ENCODE results near the gene TTC39C.

The TTC39C gene

DNA sequence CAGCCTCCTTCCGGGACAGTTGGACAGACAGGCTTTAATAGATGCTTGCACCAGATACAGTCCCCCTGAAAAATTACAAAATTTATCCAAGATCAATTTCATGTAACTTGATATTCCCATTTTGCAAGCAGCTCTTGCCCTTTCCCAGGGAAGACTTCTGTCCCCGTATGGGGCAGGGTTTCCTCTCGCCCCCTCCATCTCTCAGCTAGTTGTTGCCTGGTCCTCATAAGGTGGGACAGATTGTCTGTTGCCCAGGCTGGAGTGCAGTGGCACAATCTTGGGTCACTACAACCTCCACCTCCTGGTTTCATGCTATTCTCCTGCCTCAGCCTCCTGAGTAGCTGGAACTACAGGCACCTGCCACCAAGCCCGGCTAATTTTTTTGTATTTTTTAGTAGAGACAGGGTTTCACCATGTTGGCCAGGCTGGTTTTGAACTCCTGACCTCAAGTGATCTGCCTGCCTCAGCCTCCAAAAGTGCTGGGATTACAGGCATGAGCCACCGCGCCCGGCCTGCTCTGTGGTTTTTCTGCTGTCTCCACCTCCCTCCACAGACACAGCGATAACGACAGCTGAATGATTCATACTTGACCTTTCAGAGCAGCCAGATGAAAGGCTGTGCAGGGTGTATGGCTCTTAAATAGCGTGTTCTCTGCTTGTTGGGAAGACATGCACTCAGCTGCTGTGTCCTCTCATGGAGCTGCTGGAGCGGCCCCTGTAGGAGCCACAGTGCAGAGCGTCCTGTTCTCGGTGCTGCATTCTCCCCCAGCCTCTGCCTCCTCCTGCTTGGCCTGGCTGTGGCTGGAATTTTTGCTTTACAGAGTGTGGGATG is 61.4 kb downstream of the TTC39C start:
- no peak for DNase-seq

DNA sequence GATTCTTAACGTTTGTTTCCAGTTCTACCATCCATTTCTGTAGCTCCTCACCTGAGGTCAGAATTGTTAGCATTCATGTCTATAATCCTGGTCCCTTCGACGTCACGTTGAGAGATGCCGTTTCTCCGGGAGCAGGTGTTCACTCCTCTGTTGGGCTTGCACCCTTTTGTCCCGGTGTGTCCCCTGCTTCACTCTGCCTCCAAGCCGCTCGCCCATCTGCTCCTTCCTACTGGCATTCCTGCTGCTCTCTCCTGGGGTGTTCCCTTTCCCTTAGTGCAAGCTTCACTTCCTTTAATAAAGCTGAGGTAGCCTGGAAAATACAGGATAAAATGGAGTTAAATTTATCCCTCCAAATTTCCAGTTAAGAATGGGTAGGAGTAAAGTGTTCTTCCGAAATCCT is 62.4 kb downstream of the TTC39C start:
- DNase-seq = no peak

DNA sequence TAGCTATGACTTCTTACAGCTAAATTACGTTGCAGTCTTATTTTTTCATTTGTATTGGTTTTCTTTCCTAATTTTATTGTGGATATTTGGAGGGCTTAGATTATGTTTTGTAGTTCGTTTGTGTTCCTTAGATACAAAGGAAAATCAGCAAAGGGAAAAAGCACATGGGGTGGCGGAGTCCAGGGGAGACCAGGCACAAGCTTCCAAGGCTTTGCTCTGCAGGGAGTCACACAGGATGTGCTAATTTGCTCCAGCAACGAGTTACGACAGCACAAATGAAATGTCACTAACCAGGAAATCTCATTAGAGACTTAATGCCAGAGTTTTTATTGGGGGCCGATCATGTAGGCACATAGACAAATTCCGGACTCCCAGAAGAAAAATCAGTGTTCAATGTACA is 63.8 kb downstream of the TTC39C start:
- DNase-seq = no peak

DNA sequence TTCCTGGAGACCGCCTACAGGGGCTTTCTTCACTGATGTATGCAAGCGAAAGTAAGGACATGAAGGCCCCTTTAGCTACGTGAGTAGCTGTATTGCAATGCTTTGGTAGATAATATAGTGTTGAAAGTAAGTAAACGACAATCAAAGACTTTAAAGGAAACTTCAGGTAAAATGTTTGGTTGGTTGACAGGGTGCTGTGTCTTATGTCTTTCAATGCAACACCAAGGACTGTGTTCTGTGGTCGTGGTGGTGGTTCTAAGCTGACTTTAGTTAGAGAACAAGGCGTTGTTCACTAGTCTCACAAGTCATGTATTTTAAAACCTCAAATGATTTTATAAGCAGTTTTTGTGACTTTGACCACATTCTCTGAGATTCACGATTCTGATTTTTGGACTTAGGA is 66.3 kb downstream of the TTC39C start:
- DNase-seq = no peak

DNA sequence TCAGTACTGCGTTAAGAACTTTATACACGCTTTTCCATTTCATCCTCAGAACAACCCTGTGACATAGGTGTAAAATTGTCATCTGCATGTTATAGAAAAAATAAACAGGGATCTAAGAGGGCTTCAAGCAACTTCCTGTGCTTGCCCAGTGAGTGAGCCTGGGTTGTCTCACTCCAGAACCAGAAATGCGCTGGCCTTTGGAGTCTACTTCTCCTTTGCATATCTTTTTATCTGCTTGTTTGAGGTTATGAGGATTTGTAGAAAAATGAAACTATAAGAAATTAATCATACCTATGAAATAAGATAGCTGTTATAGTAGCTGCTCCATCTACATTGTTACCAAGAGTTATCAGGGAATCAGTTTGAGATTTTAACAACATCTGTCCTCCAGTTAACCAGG is 69.0 kb downstream of the TTC39C start:
- DNase-seq = no peak

GRCh38 chr18:24086082-24086481 is 71.5 kb downstream of the TTC39C start:
- DNase-seq = no peak

DNA sequence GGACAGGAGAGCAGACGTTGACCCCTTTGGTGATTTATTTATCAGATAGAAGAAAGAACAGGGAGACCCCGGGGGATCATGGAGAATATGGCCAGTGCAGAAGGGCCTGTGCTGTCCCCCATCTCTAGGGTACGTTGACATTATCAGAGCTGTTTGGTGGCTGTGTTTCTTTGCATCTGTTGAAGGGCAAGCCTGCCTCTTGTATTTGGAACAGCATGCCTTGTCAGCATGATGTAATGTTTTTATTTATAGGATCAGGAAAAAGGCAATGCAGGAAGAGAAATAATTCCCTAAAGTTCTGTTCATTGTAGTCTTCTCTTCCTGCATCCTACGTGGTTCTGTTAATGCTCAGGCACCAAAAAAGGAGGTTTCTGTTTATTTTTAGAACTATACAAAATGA is 74.5 kb downstream of the TTC39C start:
- DNase-seq = no peak

DNA sequence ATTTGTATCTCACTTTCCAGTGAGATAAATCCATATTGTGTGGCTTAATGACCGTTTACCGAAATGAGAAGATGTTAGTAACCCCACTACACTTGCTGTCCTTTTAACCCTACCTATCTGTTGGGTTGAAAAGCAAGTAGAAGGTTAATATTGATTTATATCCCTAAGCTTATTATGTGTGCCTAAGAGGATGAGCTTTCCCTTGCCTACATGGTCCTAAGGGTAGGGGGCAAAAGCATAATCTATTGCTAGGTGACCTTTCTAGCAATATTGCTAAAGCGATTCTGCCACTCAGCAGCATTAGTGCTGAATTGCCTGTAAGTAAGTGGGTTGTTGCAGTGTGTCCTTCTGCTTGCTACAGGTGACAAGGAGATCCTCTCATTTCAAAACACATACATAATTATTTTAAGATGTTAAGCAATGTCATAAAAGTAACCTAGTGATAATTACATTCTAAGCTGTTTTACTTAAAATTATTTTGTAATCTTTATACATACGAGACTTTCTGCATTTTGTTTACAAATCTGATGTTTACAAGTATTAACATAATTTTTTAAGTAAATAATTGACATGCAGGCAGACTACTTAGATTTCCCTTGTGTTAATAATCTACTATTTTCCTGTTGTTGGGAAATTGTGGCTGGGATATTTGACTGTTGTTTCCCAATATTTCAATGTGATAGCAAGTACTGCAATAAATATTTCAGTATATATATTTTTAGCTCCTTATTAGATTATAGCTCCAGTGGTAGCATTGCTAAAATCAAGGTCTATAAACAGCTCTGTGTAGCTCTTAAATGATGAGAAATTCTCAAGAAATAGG is 75.2 kb downstream of the TTC39C start:
- DNase-seq = no peak

DNA sequence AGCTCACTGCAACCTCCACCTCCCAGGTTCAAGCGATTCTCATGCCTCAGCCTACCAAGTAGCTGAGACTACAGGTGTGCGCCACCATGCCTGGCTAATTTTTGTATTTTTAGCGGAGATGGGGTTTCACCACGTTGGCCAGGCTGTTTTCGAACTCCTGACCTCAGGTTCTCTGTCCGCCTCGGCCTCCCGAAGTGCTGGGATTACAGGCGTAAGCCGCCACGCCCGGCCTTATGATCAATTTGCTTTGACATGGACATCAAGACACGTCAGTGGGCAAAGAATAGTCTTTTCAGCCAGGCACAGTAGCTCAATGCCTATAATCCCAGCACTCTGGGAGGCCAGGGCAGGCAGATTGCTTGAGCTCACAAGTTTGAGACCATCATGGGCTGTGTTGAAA is 76.3 kb downstream of the TTC39C start:
- DNase-seq = no peak

DNA sequence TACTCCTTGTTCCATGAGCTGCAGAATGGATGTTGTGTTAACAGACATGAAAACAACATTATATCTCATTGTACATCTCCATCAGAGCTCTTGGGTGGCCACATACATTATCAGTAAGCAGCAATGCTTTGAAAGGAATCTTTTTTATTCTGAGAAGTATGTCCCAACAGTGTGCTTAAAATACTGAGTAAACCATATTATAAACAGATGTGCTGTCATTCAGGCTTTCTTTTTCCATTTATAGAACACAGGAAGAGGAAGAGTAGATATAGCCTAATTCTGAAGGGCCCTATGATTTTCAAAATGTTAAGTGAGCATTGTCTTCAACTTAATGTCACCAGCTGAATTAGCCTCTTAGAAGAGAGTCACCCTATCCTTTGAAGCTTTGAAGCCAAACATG is 80.0 kb downstream of the TTC39C start:
- DNase-seq = no peak

GRCh38 chr18:24095976-24096375 is 81.4 kb downstream of the TTC39C start:
- DNase-seq = no peak

DNA sequence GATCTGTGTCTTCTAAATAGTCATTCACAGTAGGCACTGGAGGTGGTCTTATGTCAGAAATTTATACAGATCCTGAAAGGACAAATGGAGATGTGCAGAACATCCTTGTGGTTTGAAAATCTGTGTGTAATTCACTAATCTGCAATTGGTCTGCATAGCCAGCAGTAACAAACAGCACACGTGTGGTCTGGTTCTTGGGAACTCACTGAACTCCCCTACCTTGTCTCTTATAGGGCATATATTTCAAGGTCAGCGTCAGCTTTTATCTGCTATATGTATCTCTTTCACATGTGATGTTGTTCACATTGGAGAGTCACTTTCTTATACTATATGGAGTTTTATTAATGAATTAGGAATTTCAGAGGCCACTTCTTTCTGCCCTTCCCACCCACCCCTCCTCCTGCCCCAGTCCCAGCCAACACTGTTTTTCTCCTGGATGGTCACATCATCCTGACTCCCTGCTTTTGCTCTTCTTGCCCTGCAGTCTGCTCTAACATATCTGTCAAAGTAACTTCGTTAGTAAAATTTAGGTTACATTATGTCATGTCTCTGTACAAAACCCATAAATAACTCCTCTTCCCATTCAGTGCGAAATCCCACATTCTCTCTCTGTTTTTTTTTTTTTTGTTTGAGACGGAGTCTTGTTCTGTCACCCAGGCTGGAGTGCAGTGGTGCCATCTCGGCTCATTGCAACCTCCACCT is 88.9 kb downstream of the TTC39C start:
- no peak for DNase-seq

- DNase-seq = no peak
Observed at GRCh38 chr18:24104486-24104885, 89.9 kb downstream of the TTC39C start.

DNA sequence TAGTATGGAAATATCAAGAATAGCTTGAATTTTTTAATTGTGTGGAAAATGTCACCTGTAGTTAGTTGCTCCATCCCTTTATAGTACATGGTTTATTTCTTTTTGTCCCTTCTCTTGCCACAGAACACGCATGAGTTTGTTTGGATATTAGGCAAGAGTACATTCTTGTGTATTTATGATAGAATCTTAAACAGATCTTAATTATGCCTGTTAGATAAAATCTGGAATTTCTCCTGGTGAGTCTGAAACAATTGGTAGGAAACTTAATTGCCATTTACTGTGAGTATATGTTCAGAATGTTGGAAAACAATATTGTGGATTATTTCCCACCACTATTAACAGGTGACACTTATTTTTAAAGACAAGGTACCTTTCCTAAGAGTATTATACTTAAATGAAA is 94.1 kb downstream of the TTC39C start:
- DNase-seq = no peak

DNA sequence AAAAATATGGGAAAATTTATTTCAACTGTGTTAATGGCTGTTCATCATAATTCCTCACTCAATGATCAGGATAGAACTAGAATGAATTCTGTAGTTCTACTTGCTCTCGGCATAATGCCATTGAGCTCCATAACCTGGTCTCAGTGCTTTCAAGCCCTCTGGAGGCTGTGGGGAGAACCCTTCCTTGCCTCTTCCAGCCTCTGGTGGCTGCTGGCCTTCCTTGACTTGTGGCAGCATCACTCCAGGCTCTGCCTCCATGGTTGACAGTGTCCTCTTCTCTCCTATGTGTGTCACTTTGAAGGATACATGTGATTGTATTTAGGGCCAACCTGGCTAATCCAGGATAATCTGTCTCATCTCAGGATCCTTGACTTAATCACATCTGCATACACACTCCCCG is 97.4 kb downstream of the TTC39C start:
- no peak for DNase-seq

GRCh38 chr18:24112464-24112863 is 97.9 kb downstream of the TTC39C start:
- DNase-seq = no peak

- DNase-seq = no peak
Observed at GRCh38 chr18:24112874-24113615, 98.5 kb downstream of the TTC39C start.

DNA sequence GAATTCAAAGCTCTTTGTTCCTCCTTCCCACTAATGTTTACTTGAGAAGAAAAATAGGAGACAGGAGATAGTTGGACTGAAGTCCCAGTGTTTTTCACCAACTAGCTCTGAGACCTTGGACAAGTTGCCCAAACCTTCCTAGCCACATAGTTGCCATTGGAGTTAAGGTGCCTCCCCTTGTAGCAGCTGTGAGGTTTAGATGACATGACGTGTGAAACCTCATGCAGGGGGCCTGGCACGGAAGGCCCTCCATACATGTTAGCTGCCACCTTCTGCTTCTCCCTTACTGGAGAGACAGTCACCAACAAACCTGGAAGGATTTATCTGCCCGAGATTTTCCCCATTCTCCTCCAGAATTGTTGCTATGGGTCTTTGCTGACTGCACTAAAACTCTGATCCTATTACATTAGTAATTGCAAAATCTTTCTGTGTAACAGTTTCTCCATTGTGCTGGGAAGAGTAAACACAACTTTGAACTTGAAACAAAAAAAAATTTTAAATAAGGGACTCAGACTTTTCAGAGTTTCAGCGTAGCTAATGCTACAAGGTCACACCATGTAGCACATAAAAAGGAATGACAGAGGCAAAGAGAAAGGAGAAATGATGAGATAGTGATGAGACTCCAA is 100.5 kb downstream of the TTC39C start:
- no peak for DNase-seq

DNA sequence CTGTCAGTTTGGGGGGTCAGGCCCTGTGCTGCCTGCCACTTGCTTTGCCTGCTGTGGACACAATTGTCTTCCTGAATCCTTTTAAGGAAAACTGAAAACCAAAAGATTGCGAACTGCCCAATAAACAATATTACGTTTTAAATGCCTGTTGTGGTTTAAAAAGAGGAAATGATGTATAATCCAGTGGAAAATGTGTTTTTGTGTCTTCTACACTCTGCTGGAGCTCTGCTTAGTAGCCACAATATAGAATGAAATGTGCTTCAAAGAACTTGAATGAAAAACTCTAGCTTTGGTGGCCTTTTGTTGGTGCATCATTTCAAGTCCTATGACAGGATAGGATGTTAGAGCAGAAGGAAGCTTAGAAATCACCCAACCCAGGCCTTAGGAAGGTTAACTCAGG is 101.1 kb downstream of the TTC39C start:
- DNase-seq = no peak

- peak in 44 of 56 donors; percentile 1 to 84 (median 32) for DNase-seq
Observed at GRCh38 chr18:24118750-24119577, 104.4 kb downstream of the TTC39C start.

Data from nucleus accumbens (tissue), 56 donors.